Measurements from ENCODE around the gene GUCD1.
A peak's percentile ranks its signal among the peaks of the same experiment; 100 is the strongest.

The GUCD1 gene

DNA sequence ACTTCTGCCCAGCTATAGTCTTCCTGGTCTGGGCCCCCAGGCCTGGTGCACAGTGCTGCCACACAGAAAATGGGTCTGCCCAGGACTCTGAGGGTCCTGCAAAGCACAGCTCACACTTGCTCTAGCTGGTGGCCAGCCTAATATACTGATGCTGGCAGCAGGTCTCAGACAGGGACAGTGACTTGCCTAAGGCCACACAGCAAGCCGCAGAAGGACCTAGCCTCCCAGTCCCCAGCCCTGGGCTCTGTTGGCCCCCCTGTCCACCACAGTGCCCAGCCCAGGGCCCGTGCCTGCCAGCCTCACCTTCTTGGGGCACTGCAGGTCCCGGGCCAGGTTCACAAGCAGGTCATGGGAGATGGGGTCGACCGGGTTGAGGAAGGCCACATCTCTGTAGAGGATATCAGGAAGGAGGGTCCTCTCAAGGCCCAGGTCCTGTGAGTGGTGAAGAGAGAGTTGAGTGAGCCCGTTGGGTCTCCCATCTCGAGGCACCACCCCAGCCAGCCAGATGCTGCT, 34.6 kb upstream of the GUCD1 start:
- DNase-seq, result no peak

GRCh38 chr22:24588757-24589481, 34.0 kb upstream of the GUCD1 start:
- DNase-seq, result no peak

- no peak for DNase-seq
These were observed 33.4 kb upstream of the GUCD1 start for GRCh38 chr22:24588381-24588756.

DNA sequence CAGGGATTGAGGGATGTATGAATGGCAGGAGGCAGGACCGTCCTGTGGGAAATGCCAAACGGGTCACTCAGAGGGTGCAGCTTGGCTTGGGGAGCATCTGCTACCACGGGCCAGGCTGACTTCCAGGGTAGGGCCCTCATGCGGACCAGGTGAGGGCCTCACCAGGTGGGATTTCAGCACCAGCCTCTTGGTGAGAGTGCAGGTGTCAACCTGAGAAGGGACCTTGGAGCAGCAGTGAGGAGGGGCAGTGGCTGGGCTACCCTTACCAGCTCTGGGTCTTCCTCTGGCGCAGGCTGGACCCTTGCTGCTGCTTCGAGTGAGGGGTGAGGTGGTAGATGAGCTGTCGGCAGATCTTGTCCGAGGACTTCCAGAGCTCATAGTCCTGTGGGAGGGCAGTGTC, 33.0 kb upstream of the GUCD1 start:
- no peak for DNase-seq

GRCh38 chr22:24587251-24587650, 32.3 kb upstream of the GUCD1 start:
- no peak for DNase-seq

- DNase-seq, result no peak
These were observed 31.1 kb upstream of the GUCD1 start for GRCh38 chr22:24585927-24586546.

DNA sequence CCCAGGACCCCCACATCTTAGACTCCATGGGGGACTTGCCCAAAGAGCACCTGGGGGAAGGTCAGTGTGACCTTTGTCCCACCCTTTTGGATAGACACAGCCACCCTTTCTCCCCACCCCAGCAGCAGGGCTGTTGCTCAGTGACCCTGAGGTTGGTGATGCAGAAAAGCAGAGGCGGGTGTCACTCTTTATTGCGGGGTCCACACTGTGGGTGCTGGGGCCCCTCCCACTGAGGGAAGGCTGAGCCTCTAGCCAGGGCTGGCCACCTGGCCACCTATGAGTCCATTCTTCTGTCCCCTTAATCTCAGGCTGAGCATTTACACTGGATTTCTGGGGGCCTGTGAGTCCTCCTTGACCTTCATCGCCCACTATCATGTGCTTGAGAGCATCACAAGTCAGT, 30.5 kb upstream of the GUCD1 start:
- DNase-seq, result no peak

- no peak for DNase-seq
These were observed 30.0 kb upstream of the GUCD1 start for GRCh38 chr22:24584871-24585411.

DNA sequence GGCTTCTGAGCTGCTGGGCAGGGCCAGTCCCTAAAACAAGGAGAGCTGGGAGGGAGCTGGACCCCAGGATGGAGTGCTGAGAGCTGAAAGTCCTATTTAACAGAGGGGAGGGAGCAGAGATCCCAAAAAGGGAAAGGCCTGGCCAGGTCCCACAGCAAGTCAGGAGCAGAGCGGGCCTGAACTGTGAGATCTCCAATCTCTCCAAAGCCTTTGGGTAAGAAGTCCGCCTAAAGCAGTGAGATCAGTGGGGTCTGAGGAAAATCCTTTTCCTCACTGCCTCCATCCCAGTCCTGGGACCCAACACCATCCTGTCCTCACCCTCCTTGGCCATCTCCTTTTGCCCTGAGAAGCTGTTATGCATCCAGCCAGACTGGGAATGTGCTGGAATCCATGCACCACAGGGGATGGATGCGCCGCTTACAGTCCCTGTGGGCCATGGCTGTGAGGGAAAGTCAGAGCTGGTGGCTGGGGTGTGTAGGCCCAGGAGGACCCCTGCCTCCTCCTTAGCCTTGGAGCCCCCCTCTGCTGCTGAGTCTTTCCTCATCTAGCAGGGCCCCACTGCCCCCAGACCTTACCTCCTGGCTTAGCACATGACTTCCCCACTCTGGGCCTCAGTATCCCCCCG, 29.3 kb upstream of the GUCD1 start:
- no peak for DNase-seq

- DNase-seq, result peak; percentile 89
These were observed 28.6 kb upstream of the GUCD1 start for GRCh38 chr22:24583221-24584165.

- no peak for DNase-seq
These were observed 27.3 kb upstream of the GUCD1 start for GRCh38 chr22:24582056-24582814.

DNA sequence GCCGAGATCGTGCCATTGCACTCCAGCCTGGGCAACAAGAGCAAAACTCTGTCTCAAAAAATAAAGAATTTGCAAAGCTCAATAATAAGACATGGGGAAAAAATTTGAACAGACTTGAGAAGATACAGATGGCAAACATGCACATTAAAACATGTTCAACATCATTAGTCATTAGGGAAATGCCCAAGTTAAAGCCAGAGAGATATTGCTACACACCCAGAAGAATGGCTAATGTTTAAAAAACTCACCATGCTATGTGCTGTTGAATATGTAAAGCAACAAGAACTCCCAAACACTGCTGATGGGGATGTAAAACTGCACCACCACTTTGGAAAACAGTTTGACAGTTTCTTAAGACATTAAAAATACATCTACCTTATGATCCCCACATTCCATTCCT, 25.3 kb upstream of the GUCD1 start:
- DNase-seq, result no peak

GRCh38 chr22:24579258-24579601, 24.3 kb upstream of the GUCD1 start:
- no peak for DNase-seq

- no peak for DNase-seq
These were observed 23.7 kb upstream of the GUCD1 start for GRCh38 chr22:24578355-24579257.

- no peak for DNase-seq
These were observed 21.8 kb upstream of the GUCD1 start for GRCh38 chr22:24576778-24577177.

DNA sequence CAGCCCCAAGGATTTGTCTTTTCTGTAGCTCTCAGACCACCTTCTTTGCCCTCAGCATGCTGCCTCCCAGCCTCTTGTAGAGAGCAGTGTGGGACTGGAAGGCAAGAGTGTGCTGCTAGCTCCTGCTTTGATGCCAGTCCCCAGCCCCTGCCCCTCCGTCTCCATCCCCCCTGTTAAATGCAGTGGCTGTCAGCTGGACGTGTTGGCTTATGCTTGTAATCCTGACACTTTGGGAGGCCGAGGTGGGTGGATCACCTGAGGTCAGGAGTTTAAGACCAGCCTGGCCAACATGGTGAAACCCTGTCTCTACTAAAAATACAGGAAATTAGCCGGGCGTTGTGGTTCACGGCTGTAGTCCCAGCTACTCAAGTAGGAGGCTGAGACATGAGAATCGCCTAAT, 16.3 kb upstream of the GUCD1 start:
- DNase-seq, result no peak

DNA sequence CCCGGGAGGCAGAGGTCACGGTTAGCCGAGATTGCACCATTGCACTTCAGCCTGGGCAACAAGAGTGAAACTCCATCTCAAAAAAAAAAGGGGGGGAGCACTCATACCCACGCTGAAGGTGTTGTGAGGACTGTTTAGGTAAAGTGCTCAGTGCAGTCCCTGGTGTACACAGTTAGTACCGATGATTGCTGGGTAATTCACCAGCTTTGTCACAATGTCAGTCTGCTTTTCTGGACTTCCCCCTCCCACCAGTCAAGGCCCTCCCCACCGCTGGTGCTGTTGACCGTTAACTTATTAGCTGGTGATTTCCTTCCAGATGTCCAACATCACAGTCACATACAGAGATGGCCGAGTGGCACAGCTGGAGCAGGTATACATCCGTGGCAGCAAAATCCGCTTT, 12.7 kb upstream of the GUCD1 start:
- no peak for DNase-seq

GRCh38 chr22:24566899-24567511, 12.1 kb upstream of the GUCD1 start:
- no peak for DNase-seq

- no peak for DNase-seq
These were observed 10.1 kb upstream of the GUCD1 start for GRCh38 chr22:24565077-24565476.

DNA sequence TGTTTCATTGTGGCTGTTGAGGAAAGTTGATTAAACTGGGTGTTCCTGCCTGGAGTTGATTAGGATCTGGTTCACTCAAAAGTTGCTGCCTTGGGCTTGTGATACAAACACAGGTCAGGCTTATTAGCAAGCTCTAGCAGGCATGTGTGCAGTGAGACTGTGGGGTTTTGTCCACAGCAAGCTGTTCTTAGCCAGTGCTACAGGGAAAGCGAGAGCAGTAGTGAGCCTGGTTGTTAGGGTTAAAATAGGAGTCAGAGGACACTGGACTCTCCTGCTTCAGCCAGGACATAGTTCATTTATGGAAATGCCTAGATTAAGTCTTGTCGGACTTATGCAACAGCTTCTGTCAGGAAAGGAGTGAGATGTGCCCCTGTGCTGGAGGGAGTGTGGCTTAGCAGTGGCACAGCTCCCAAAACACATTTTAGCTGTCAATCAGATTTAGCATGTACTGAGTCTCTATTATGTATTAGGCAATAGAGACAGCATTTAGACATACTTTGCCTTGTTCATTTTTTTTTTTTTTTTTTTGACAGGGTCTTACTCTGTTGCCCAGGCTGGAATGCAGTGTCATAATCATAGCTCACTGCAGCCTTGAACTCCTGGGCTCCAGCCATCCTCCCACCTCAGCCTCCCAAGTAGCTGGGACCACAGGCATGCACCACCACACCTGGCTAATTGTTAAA, 9.6 kb upstream of the GUCD1 start:
- no peak for DNase-seq
